Esophagus muscularis mucosa (tissue), 4 donors: Measurements from ENCODE around the gene GTPBP10. TPM values are rescaled to one million over a fixed set of nuclear protein-coding genes. Genes with fewer than 3 reads are reported as not detected.
"Not testable (repeated sequence)": the region's sequence is repeated elsewhere in the genome, so short reads cannot be mapped to it uniquely, and the experiment has no call there.

Source experiments
- DNase-seq: peaks from one replicate; pipeline ENCODE4 v3.0.0-alpha.2; 2017; ENCODE audit errors: extremely low spot score
- H3K27ac ChIP-seq, 4 donors: fragments of 200-600 bp; sonication (generic); replicated peaks in 1 of 4; 1 replicate in 3 of 4; 2 replicates in 1 of 4; pipeline ENCODE4 v1.5.1; 2016 to 2019; ENCODE audit warnings: mild to moderate bottlenecking in 1 of 4
- H3K27me3 ChIP-seq, 4 donors: fragments of 200-600 bp; sonication (generic); one replicate each; pipeline versions ENCODE4 v1.5.1 to v1.6.0; 2016 to 2019
- H3K36me3 ChIP-seq, 4 donors: fragments of 200-600 bp; sonication (generic); one replicate each; pipeline ENCODE4 v1.5.1; 2016 to 2019
- H3K4me1 ChIP-seq, 4 donors: fragments of 200-600 bp; sonication (generic); one replicate each; pipeline ENCODE4 v1.5.1; 2016 to 2019
- H3K4me3 ChIP-seq, 4 donors: fragments of 200-600 bp; sonication (generic); 1 replicate in 2 of 4; 2 replicates in 2 of 4; pipeline ENCODE4 v1.5.1; 2016 to 2019; ENCODE audit warnings: mild to moderate bottlenecking in 4 of 4, moderate library complexity in 1 of 4
- H3K9me3 ChIP-seq, 4 donors: fragments of 200-600 bp; sonication (generic); 1 replicate in 3 of 4; 2 replicates in 1 of 4; pipeline ENCODE4 v1.5.1; 2016 to 2019
- CTCF ChIP-seq, 3 experiments: fragments of 200-600 bp in 2 of 3; fragments of 450-650 bp in 1 of 3; sonication (generic) in 2 of 3; IDR thresholded peaks; one replicate each; pipeline ENCODE4 v1.5.1; 2017 to 2019; ENCODE audit warnings: antibody characterized with exemption in 3 of 3, mild to moderate bottlenecking in 2 of 3, moderate library complexity in 1 of 3
- EP300 ChIP-seq: sonication (generic); formaldehyde crosslinking; IDR thresholded peaks from one replicate; pipeline ENCODE4 v1.6.1; 2017; ENCODE audit warnings: antibody characterized with exemption
- POLR2A ChIP-seq: fragments of 450-650 bp; IDR thresholded peaks from one replicate; pipeline ENCODE4 v1.6.1; 2017; ENCODE audit warnings: antibody characterized with exemption, moderate library complexity, mild to moderate bottlenecking, low read depth
- POLR2AphosphoS5 ChIP-seq, 2 donors: sonication (generic); formaldehyde crosslinking; IDR thresholded peaks; one replicate each; pipeline ENCODE4 v1.6.1; 2017; ENCODE audit warnings: antibody characterized with exemption in 2 of 2
- WGBS: methylation state at CpG from one replicate; pipeline ENCODE4 v1.1.5; 2018; 5-methylcytosine and 5-hydroxymethylcytosine counted together
- intact Hi-C: fragments of 100-400 bp; cut with DNase I; formaldehyde crosslinking; loops from one replicate; pipeline ENCODE4 v1.15.1; 2023
- total RNA-seq, 4 donors: library from RNA; depleted of rRNA; stranded (reverse); fragments of >200 nt; gene quantifications; one replicate each; pipeline versions ENCODE4 v1.1.0 to v1.2.1, GENCODE V29; 2016

GTPBP10 gene
- total RNA-seq, 4 donors from 2014 or later, result 9.6 to 14.4 (median 12.4) TPM

- Histone ChIP-seq H3K27me3 (peaks cover 4 to 46% (median 13%) of the 10 kb centered on the region in 4 donors), H3K36me3 (no peaks in the 10 kb centered on the region), H3K4me3 (peak within 1 kb of the TSS; percentile 12 to 40 (median 28)), H3K4me1 (peaks cover 0 to 10% (median 9%) of the 10 kb centered on the region in 4 donors), H3K27ac (no peak within 1 kb of the TSS), H3K9me3 (no peaks in the 10 kb centered on the region)
- intact Hi-C loops, result no loop called here
- DNase-seq, result no peak
- TF ChIP-seq POLR2AphosphoS5 (IDR thresholded peaks at IDR 0.05), result no peak
- TF ChIP-seq CTCF (IDR thresholded peaks at IDR 0.05), result no peak
- no peak for TF ChIP-seq EP300
- TF ChIP-seq POLR2A, result no peak
- 5% methylated on average over 14 of the region's 62 CpGs for WGBS
Measured at GRCh38 chr7:90320801-90321494, 25.6 kb upstream of the GTPBP10 start, which contains the start of gene FAM237B. FAM237B (minus strand) TSS chr7:90321304; CDS start chr7:90319748, 1,556 bp downstream.

- DNase-seq, result no peak
- no peak overlapping the region for H3K4me3 ChIP-seq
- H3K4me1 ChIP-seq, result peaks cover 0 to 10% (median 9%) of the 10 kb centered on the region in 4 donors
- no peak overlapping the region for H3K27ac ChIP-seq
- H3K9me3 ChIP-seq, result no peaks in the 10 kb centered on the region
- intact Hi-C loops, result no loop called here
- H3K27me3 ChIP-seq, result peaks cover 4 to 47% (median 13%) of the 10 kb centered on the region in 4 donors
- H3K36me3 ChIP-seq, result no peaks in the 10 kb centered on the region
- TF ChIP-seq CTCF (IDR thresholded peaks at IDR 0.05) (no peak), EP300 (no peak), POLR2AphosphoS5 (IDR thresholded peaks at IDR 0.05) (no peak), POLR2A (no peak)
Measured at GRCh38 chr7:90322837-90323236, 23.7 kb upstream of the GTPBP10 start.

- intact Hi-C loops, result no loop called here
- no peaks in the 10 kb centered on the region for H3K36me3 ChIP-seq
- TF ChIP-seq CTCF (IDR thresholded peaks at IDR 0.05), result no peak
- no peak for TF ChIP-seq EP300
- no peak for TF ChIP-seq POLR2AphosphoS5 (IDR thresholded peaks at IDR 0.05)
- no peak for TF ChIP-seq POLR2A
Measured at GRCh38 chr7:90326500-90326899, 20.0 kb upstream of the GTPBP10 start.

GRCh38 chr7:90334193-90334843 lies 12.2 kb upstream of the GTPBP10 start:
- no peaks in the 10 kb centered on the region for H3K4me1 ChIP-seq
- no peak overlapping the region for H3K27ac ChIP-seq
- H3K9me3 ChIP-seq, result no peaks in the 10 kb centered on the region
- intact Hi-C loops, result no loop called here
- H3K27me3 ChIP-seq, result peaks cover 0 to 18% (median 0%) of the 10 kb centered on the region in 4 donors
- 95% methylated on average over 37 of the region's 48 CpGs for WGBS
- no peak for DNase-seq
- no peak for TF ChIP-seq POLR2A
- TF ChIP-seq CTCF (IDR thresholded peaks at IDR 0.05), result no peak
- TF ChIP-seq POLR2AphosphoS5 (IDR thresholded peaks at IDR 0.05), result no peak
- no peak for TF ChIP-seq EP300
- no peaks in the 10 kb centered on the region for H3K36me3 ChIP-seq
- no peak overlapping the region for H3K4me3 ChIP-seq

More at GRCh38 chr7:90326500-90326899, 20.0 kb upstream of the GTPBP10 start:
- no peaks in the 10 kb centered on the region for H3K9me3 ChIP-seq
- DNase-seq, result no peak
- WGBS, result 28% methylated on average over 1 of the region's 1 CpG
- no peaks in the 10 kb centered on the region for H3K4me1 ChIP-seq
- H3K27me3 ChIP-seq, result peaks cover 0 to 29% (median 6%) of the 10 kb centered on the region in 4 donors
- H3K27ac ChIP-seq, result no peak overlapping the region
- H3K4me3 ChIP-seq, result no peak overlapping the region

GRCh38 chr7:90334926-90335325 lies 11.6 kb upstream of the GTPBP10 start:
- H3K4me3 ChIP-seq, H3K36me3 ChIP-seq, intact Hi-C loops, H3K4me1 ChIP-seq, H3K27ac ChIP-seq, DNase-seq, H3K9me3 ChIP-seq: not testable (repeated sequence)
- H3K27me3 ChIP-seq, result peaks cover 0 to 18% (median 0%) of the 10 kb centered on the region in 4 donors
- WGBS, result 100% methylated on average over 2 of the region's 2 CpGs
